ENCODE results near the gene GABRB1.

- TF ChIP-seq EP300 (IDR thresholded peaks at IDR 0.05): no peak
- no peak for TF ChIP-seq POLR2AphosphoS5 (IDR thresholded peaks at IDR 0.05)
- no peak for TF ChIP-seq CTCF (IDR thresholded peaks at IDR 0.05)
Observed at GRCh38 chr4:47368211-47368610, 336.8 kb downstream of the GABRB1 start.
